Karpas-422 (cell line): ENCODE results near the gene MRPS11. TPM values are rescaled to one million over a fixed set of nuclear protein-coding genes. Genes with fewer than 3 reads are reported as not detected.
"Not testable (repeated sequence)": the region's sequence is repeated elsewhere in the genome, so short reads cannot be mapped to it uniquely, and the experiment has no call there.

Source experiments
- DNase-seq: peaks from one replicate; pipeline ENCODE4 v3.0.0-alpha.2; 2015
- H2AFZ ChIP-seq: fragments of 200-600 bp; sonication (generic); 2 replicates; pipeline ENCODE4 v1.6.1; 2014; ENCODE audit warnings: antibody characterized with exemption, low read length, mixed read lengths
- H3K27ac ChIP-seq: fragments of 200-600 bp; sonication (generic); 2 replicates; pipeline ENCODE4 v1.5.1; 2014; ENCODE audit warnings: mild to moderate bottlenecking, low read length, moderate library complexity
- H3K27me3 ChIP-seq: fragments of 200-600 bp; sonication (generic); 2 replicates; pipeline ENCODE4 v1.6.1; 2014; ENCODE audit warnings: low read length, mixed read lengths
- H3K36me3 ChIP-seq: fragments of 200-600 bp; sonication (generic); 2 replicates; pipeline ENCODE4 v1.6.1; 2014; ENCODE audit warnings: low read length, mixed read lengths; ENCODE audit not compliant: insufficient read depth
- H3K4me1 ChIP-seq: fragments of 200-600 bp; sonication (generic); 2 replicates; pipeline ENCODE4 v1.6.1; 2014; ENCODE audit warnings: mild to moderate bottlenecking, low read length, mixed read lengths
- H3K4me2 ChIP-seq: fragments of 200-600 bp; sonication (generic); 2 replicates; pipeline ENCODE4 v1.6.1; 2014; ENCODE audit warnings: low read length, low read depth, mild to moderate bottlenecking; ENCODE audit not compliant: poor library complexity, severe bottlenecking
- H3K4me3 ChIP-seq: fragments of 200-600 bp; sonication (generic); 2 replicates; pipeline ENCODE4 v1.5.1; 2014; ENCODE audit warnings: mild to moderate bottlenecking, antibody characterized with exemption, low read length, mixed read lengths
- H3K79me2 ChIP-seq: fragments of 200-600 bp; sonication (generic); 2 replicates; pipeline ENCODE4 v1.6.1; 2014; ENCODE audit warnings: mild to moderate bottlenecking, low read length, mixed read lengths
- H3K9ac ChIP-seq: fragments of 200-600 bp; sonication (generic); 2 replicates; pipeline ENCODE4 v1.6.0; 2014; ENCODE audit warnings: low read length
- H3K9me2 ChIP-seq: fragments of 200-600 bp; sonication (generic), shearing (Covaris generic); replicated peaks from 2 replicates; pipeline ENCODE4 v1.6.0; 2014; ENCODE audit warnings: mild to moderate bottlenecking, low read length, moderate library complexity; ENCODE audit not compliant: insufficient read depth
- H3K9me3 ChIP-seq: fragments of 300-700, 200-600 bp; sonication (generic); 2 replicates; pipeline ENCODE4 v1.6.1; 2014; ENCODE audit warnings: low read length, mixed read lengths
- H4K20me1 ChIP-seq: fragments of 200-600 bp; sonication (generic); 2 replicates; pipeline ENCODE4 v1.6.1; 2014; ENCODE audit warnings: mild to moderate bottlenecking, antibody characterized with exemption, low read length, low read depth; ENCODE audit not compliant: insufficient read depth
- total RNA-seq: library from RNA; depleted of rRNA; stranded (reverse); fragments of >200 nt; shearing (Covaris generic); gene quantifications from 2 replicates; pipeline ENCODE4 v1.2.3, GENCODE V29; 2014; ENCODE audit warnings: low replicate concordance

The MRPS11 gene
- total RNA-seq, 1 experiment from 2014 or later = 48.8 TPM

DNA sequence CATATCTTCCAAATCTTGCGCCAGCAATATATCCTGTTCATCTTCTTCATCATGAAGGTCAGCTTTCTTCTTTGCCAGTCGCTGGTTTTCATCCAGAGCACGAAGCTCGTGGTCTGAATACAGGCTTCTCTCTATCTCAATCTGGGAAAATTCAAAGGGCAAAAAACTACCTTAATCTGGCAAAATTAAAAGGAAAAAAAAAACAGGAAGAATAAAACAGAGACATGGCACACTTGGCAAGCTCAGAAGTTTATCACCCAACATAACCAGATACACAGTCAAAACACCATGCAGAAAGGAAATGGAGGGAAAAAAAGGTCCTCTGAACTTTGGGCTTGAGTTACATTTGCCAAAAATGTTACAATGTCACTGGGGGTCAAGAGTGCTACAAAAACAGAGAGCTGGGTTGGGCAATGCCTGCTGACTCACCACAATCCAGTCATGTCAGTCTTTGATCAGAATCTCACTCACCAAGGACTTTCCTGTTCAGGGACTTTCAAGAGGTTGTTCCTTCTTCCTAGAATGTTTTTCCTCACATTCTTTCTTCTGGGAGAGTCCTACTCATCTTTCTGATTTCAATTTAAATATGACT lies 1.8 kb upstream of the MRPS11 start:
- Histone ChIP-seq H2AFZ (no peak overlapping the region), H3K27me3 (no peaks in the 10 kb centered on the region), H3K4me3 (peak overlapping the region; percentile 74), H3K9me2 (no peaks in the 10 kb centered on the region), H3K27ac (no peak overlapping the region), H4K20me1 (no peaks in the 10 kb centered on the region), H3K4me1 (peaks cover 27% of the 10 kb centered on the region), H3K9me3 (no peaks in the 10 kb centered on the region), H3K36me3 (peaks cover 29% of the 10 kb centered on the region; the same call in 1 of the 2 replicates), H3K9ac (peak overlapping the region; percentile 81), H3K79me2 (peaks cover 59% of the 10 kb centered on the region), H3K4me2 (peak overlapping the region; percentile 82)
- no peak for DNase-seq

GRCh38 chr15:88467935-88468528 lies 524 bp downstream of the MRPS11 start:
- Histone ChIP-seq H3K27ac (peak overlapping the region; percentile 10; the same call in 1 of the 2 replicates), H3K4me2 (peak overlapping the region; percentile 82), H2AFZ (peak overlapping the region; percentile 78), H3K36me3 (peaks cover 26% of the 10 kb centered on the region; the same call in 1 of the 2 replicates), H3K79me2 (peaks cover 64% of the 10 kb centered on the region), H3K9ac (peak overlapping the region; percentile 81), H3K9me3 (no peaks in the 10 kb centered on the region), H3K27me3 (no peaks in the 10 kb centered on the region), H4K20me1 (no peaks in the 10 kb centered on the region), H3K4me3 (peak overlapping the region; percentile 74), H3K4me1 (peaks cover 27% of the 10 kb centered on the region), H3K9me2 (no peaks in the 10 kb centered on the region)
- peak; percentile 67 for DNase-seq

- H3K36me3 ChIP-seq = peaks cover 24% of the 10 kb centered on the region; the same call in 1 of the 2 replicates
- not testable (repeated sequence) for DNase-seq, H3K27me3 ChIP-seq, H4K20me1 ChIP-seq, H2AFZ ChIP-seq, H3K9me2 ChIP-seq, H3K9me3 ChIP-seq, H3K27ac ChIP-seq
- peak overlapping the region; percentile 82 for H3K4me2 ChIP-seq
- H3K4me3 ChIP-seq = peak overlapping the region; percentile 74
- H3K79me2 ChIP-seq = peaks cover 64% of the 10 kb centered on the region
- peak overlapping the region; percentile 81 for H3K9ac ChIP-seq
- H3K4me1 ChIP-seq = peaks cover 27% of the 10 kb centered on the region
Measured at GRCh38 chr15:88468721-88469120, 1.2 kb downstream of the MRPS11 start.

DNA sequence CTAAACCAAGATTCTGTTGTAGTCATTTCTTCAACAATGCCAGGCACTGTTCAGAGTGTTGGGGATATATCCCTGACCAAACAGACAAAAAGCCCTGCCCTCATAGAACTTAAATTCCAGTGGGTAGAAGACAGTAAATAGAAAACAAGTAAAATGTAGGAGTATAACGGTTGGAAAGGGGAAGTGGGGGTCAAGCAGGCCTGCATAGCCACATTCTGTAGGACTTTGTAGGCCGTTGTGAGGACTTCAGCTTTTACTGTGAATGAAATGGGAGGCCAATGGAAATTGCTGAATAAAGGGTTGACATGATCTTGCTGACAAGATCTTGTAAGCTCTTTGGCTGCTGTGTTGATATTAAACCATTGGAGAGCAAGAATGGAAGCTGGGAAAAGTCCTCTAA lies 1.8 kb downstream of the MRPS11 start:
- H4K20me1 ChIP-seq = no peaks in the 10 kb centered on the region
- H3K9ac ChIP-seq = no peak overlapping the region
- no peaks in the 10 kb centered on the region for H3K9me3 ChIP-seq
- H3K79me2 ChIP-seq = peaks cover 64% of the 10 kb centered on the region
- peaks cover 19% of the 10 kb centered on the region; the same call in 1 of the 2 replicates for H3K36me3 ChIP-seq
- H3K9me2 ChIP-seq = no peaks in the 10 kb centered on the region
- DNase-seq = no peak
- no peaks in the 10 kb centered on the region for H3K27me3 ChIP-seq
- peaks cover 27% of the 10 kb centered on the region for H3K4me1 ChIP-seq
- peak overlapping the region; percentile 74; the same call in 1 of the 2 replicates for H3K4me3 ChIP-seq
- no peak overlapping the region for H3K27ac ChIP-seq
- H3K4me2 ChIP-seq = peak overlapping the region; percentile 82
- no peak overlapping the region for H2AFZ ChIP-seq

- H3K27me3 ChIP-seq = no peaks in the 10 kb centered on the region
- H3K36me3 ChIP-seq = peaks cover 23% of the 10 kb centered on the region; the same call in 1 of the 2 replicates
- no peak for DNase-seq
Measured at GRCh38 chr15:88470625-88471372, 3.3 kb downstream of the MRPS11 start.

GRCh38 chr15:88472225-88472624 lies 4.7 kb downstream of the MRPS11 start:
- H2AFZ ChIP-seq = no peak overlapping the region
- H3K27me3 ChIP-seq = no peaks in the 10 kb centered on the region
- H3K4me1 ChIP-seq = peaks cover 12% of the 10 kb centered on the region
- H3K27ac ChIP-seq = no peak overlapping the region
- H3K36me3 ChIP-seq = peaks cover 35% of the 10 kb centered on the region; the same call in 1 of the 2 replicates
- H3K9me2 ChIP-seq = no peaks in the 10 kb centered on the region
- no peak overlapping the region for H3K9ac ChIP-seq
- no peak for DNase-seq
- peaks cover 37% of the 10 kb centered on the region for H3K79me2 ChIP-seq
- no peaks in the 10 kb centered on the region for H3K9me3 ChIP-seq
- no peak overlapping the region for H3K4me3 ChIP-seq
- no peaks in the 10 kb centered on the region for H4K20me1 ChIP-seq
- no peak overlapping the region for H3K4me2 ChIP-seq

More at GRCh38 chr15:88470625-88471372, 3.3 kb downstream of the MRPS11 start:
- Histone ChIP-seq H3K9me2 (no peaks in the 10 kb centered on the region), H3K9me3 (no peaks in the 10 kb centered on the region), H3K4me1 (peaks cover 18% of the 10 kb centered on the region), H3K27ac (no peak overlapping the region), H3K4me2 (no peak overlapping the region), H3K79me2 (peaks cover 50% of the 10 kb centered on the region), H3K4me3 (no peak overlapping the region), H3K9ac (no peak overlapping the region), H2AFZ (no peak overlapping the region), H4K20me1 (no peaks in the 10 kb centered on the region)

GRCh38 chr15:88473661-88474293 lies 6.3 kb downstream of the MRPS11 start:
- H2AFZ ChIP-seq, H3K4me1 ChIP-seq, H3K9me3 ChIP-seq, H3K9ac ChIP-seq, H3K9me2 ChIP-seq, H3K4me3 ChIP-seq, H3K27me3 ChIP-seq, H3K27ac ChIP-seq, DNase-seq, H4K20me1 ChIP-seq, H3K4me2 ChIP-seq: not testable (repeated sequence)
- H3K79me2 ChIP-seq = peaks cover 24% of the 10 kb centered on the region
- H3K36me3 ChIP-seq = peaks cover 44% of the 10 kb centered on the region; the same call in 1 of the 2 replicates
